ENCODE results near the gene XPO4.
"Not testable (repeated sequence)": the region's sequence is repeated elsewhere in the genome, so short reads cannot be mapped to it uniquely, and the experiment has no call there.

The XPO4 gene

GRCh38 chr13:20902438-20903163, at the start of gene XPO4:
TSS of gene XPO4 (minus strand) at chr13:20902746. CDS start at chr13:20902738, 8 bp downstream.
- peak; percentile 68 for DNase-seq

GRCh38 chr13:20948001-20948400, 45.5 kb upstream of the XPO4 start:
- not testable (repeated sequence) for DNase-seq

DNA sequence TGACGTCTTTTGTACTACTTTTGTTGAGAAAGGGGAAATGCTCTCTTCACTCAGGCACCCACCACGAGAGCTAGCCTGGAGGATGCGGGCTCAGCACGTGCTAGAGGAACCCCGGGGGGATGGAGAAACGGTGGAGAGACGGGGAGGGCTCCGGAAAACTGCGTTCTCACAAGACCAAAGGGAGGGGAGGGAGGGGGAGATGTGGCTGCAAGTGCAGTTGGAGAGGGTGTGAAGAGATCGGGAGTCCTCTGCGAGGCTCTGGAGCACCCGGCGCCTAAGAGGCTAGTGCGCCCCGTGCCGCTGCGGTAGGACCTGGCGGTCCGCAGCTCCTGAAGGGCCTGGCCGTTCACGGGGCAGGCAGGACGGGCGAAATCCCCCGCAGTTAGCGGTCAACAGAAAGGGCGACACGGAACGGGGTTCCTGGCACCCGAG, 43.4 kb upstream of the XPO4 start:
- DNase-seq, result no peak

GRCh38 chr13:20942938-20943559, 40.5 kb upstream of the XPO4 start:
- no peak for DNase-seq

DNA sequence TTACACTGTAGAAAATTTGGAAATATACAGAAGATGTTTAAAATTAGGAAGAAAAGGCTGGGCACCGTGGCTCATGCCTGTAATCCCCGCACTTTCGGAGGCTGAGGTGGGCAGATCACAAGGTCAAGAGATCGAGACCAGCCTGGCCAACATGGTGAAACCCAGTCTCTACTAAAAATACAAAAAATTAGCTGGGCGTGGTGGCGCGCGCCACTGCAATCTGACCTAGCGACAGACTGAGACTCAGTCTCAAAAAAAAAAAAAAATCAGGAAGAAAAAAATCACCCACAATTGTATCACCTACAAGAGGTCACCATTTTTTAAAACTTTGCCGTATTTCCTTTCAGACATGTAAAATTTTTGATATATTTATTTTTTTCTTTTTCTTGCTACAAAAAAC, 38.0 kb upstream of the XPO4 start:
- DNase-seq, result not testable (repeated sequence)

DNA sequence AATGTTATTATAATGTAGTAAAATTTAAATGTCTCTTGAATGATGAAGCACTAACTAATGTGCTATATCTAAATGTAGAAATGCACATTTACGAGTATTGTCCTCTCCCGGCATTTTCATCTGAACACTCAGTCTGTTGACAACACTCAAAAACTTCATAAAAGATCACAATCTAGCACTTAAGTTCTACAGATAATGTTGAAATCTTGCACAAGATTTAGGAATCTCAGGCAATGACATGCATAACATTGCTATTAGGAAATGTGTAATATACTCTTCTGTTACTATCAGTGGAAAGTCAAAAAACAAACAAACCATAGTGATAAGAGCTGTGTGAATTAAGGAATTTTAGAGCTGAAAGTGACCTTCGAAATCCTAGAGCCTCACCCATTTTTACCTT, 37.5 kb upstream of the XPO4 start:
- no peak for DNase-seq

GRCh38 chr13:20939662-20940061, 37.1 kb upstream of the XPO4 start:
- no peak for DNase-seq

DNA sequence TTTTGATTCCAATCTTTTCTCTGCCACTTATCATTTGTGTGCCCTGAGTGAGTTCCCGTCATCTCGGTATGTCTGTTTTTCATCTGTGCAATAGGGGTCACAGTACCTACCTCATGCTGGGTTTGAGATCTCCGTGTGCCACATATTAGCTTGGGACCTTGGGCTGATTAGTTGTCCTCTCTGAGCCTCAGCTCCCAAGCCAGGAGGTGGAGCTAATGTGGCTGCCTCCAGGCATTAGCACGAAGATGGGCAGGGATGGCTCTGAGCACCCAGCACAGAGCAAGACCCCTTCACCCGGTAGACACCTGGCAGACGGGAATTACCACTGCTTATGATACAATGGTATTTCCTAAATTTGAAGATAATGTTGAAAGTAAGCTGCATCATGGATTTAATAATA, 35.8 kb upstream of the XPO4 start:
- DNase-seq, result no peak

DNA sequence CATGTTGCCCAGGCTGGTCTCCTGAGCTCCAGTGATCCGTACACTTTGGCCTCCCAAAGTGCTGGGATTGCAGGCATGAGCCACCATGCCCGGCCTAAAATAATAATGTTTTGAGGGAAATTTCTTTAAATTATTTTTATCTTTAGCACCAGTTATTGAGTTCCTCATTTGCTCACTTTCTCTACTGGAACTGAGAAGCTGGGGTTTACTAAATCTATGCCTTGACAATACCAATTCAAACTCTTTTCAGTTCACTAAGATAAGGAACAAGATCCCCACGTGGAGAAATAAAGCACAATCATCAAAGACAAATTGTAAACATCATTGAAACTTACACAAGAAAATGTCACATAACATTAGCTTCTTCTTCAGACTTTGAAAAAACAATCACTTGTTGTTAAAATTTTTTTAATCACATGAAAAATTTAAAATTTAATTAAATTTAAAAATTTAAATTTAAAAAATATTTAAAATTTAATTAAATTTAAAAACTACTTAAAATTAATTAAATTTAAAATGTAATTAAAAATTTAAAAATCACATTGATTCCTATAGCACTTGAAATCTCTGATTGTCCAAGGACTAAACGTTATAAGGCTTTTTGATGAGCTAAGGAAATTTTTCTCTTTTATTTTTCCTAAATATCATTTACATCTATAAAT, 25.2 kb upstream of the XPO4 start:
- DNase-seq, result no peak

- DNase-seq, result not testable (repeated sequence)
Measured at GRCh38 chr13:20925395-20925790, 22.8 kb upstream of the XPO4 start.

DNA sequence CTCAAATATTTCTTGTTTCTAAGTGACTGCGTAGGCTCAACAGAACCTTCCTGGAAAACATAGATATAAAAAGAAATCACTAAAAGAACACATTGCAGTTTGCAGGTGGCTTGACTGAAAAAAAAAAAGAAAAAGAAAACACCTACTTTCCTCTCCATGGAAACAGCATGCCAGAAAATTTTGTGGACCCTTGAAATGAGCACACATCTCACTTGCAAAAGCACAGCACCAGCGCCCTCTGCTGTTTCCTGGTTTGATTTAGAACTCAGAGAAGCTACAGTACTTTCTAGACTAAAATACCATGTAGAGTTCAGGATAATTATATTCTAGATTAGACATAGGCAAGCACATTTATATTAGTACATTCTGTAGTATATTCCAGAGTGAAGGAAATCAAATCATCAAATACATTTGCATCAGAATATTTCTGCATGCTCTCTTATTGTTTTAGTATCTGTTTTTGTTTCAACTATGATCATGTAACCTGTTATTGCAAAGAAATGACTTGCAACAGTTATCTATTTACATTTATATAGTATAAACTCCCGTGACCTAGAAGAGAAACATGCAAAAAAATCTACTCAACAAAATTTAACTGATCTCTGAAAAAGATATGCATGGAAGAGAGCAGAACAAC, 22.3 kb upstream of the XPO4 start:
- peak; percentile 33 for DNase-seq

- DNase-seq, result no peak
Measured at GRCh38 chr13:20923272-20923671, 20.7 kb upstream of the XPO4 start.

- no peak for DNase-seq
Measured at GRCh38 chr13:20921572-20921971, 19.0 kb upstream of the XPO4 start.

DNA sequence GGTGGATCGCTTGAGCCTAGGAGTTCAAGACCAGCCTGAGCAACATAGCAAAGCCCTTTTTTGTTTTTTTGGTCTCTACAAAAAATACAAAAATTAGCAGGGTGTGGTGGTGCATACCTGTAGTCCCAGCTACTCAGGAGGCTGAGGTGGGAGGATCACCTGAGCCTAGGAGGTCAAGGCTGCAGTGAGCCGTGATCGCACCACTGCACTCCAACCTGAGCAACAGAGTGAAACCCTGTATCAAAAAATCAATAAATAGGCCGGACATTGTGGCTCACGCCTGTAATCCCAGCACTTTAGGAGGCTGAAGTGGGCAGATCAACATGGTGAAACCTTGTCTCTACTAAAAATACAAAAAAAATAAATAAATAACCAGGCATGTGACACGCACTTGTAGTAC, 13.1 kb upstream of the XPO4 start:
- not testable (repeated sequence) for DNase-seq

- DNase-seq, result no peak
Measured at GRCh38 chr13:20911037-20911436, 8.5 kb upstream of the XPO4 start.

- DNase-seq, result no peak
Measured at GRCh38 chr13:20908714-20909497, 6.4 kb upstream of the XPO4 start.

- DNase-seq, result no peak
Measured at GRCh38 chr13:20904908-20905307, 2.4 kb upstream of the XPO4 start.

GRCh38 chr13:20903164-20903475, 574 bp upstream of the XPO4 start:
- DNase-seq, result no peak

- DNase-seq, result no peak
Measured at GRCh38 chr13:20901668-20902437, 693 bp downstream of the XPO4 start.

GRCh38 chr13:20894245-20894644, 8.3 kb downstream of the XPO4 start:
- no peak for DNase-seq

DNA sequence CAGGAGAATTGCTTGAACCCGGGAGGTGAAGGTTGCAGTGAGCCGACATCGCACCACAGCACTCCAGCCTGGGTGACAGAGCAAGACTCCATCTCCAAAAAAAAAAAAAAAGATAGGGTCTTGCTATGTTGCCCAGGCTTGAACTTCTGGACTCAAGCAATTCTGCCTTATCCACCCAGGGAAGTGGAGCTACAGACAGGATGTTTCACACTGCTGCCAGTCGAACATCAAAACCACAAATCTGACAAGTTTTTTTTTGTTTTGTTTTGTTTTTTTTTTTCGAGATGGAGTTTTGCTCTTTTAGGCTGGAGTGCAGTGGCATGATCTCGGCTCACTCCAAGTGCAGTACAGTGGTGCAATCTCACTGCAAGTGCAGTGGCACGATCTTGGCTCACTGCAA, 10.8 kb downstream of the XPO4 start:
- no peak for DNase-seq

DNA sequence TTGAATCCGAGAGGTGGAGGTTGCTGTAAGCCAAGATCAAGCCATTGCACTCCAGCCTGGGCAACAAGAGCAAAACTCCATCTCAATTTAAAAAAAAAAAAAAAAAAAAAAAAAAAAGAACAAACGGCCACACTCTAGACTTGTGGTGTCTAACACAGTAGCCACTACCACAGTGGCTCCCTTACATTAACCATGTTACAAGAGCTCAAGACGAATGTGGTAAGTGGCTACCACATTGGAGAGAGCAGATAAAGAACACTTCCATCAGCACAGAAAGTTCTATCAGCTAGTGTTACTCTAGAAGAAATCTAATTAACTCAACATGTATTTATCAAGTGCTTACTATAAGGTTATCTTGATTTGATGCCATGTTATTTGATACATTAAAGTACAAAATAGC, 11.5 kb downstream of the XPO4 start:
- no peak for DNase-seq

Data from activated effector memory CD4-positive, alpha-beta T cell treated with Interleukin-2 at 50 U/mL for 16 hours (primary cell).